HL-60 (cell line): Measurements from ENCODE around the gene NUSAP1.

Experiments
- CTCF ChIP-seq: IDR thresholded peaks from one replicate; pipeline ENCODE4 v1.5.1; 2011; ENCODE audit warnings: low read length, control low read depth, inconsistent platforms; ENCODE audit not compliant: insufficient read depth
- GABPA ChIP-seq: IDR thresholded peaks from 2 replicates; pipeline ENCODE4 v1.6.1; 2012; ENCODE audit warnings: low read depth
- POLR2AphosphoS5 ChIP-seq: IDR thresholded peaks from 2 replicates; pipeline ENCODE4 v1.6.1; 2012; ENCODE audit warnings: low read depth
- TF ChIP-seq, protein P1 (sequence below): IDR thresholded peaks from 2 replicates; pipeline ENCODE4 v1.6.1; 2012; ENCODE audit warnings: low read depth; ENCODE audit not compliant: insufficient replicate concordance

DNA sequence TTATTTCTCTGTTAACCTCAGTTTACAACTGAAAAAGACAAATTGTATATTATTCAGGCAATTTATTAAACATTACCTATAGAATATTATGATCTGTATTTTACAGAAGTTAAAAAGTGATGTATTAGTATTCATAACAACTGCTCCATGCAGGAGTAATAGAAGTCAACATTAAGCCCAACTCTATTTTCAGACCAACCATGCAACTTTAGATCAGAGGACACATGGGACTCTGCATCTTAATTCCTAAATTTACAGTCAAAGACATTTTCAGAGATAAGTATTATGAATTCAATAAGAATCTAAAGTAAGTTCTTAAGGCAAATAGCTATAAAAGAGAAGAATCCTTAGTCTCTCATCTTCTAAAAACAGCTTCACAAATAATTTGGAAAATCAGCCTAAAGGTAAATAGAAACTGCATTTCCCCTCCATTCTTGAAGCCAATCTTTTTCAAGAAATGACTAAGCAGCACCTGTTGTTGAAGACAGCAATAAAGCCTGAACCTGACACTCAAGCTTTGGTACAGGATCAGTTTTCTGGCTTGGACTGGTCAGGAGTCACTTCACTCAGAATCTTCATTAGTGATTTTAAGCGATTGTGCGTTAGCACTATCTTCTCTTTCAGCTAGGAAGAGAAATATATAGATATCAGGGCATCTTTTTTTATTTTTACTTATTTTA is 23.3 kb upstream of the NUSAP1 start:
- TF ChIP-seq CTCF, result no peak
- no peak for TF ChIP-seq GABPA
- no peak for TF ChIP-seq POLR2AphosphoS5
- TF ChIP-seq, protein P1, sequence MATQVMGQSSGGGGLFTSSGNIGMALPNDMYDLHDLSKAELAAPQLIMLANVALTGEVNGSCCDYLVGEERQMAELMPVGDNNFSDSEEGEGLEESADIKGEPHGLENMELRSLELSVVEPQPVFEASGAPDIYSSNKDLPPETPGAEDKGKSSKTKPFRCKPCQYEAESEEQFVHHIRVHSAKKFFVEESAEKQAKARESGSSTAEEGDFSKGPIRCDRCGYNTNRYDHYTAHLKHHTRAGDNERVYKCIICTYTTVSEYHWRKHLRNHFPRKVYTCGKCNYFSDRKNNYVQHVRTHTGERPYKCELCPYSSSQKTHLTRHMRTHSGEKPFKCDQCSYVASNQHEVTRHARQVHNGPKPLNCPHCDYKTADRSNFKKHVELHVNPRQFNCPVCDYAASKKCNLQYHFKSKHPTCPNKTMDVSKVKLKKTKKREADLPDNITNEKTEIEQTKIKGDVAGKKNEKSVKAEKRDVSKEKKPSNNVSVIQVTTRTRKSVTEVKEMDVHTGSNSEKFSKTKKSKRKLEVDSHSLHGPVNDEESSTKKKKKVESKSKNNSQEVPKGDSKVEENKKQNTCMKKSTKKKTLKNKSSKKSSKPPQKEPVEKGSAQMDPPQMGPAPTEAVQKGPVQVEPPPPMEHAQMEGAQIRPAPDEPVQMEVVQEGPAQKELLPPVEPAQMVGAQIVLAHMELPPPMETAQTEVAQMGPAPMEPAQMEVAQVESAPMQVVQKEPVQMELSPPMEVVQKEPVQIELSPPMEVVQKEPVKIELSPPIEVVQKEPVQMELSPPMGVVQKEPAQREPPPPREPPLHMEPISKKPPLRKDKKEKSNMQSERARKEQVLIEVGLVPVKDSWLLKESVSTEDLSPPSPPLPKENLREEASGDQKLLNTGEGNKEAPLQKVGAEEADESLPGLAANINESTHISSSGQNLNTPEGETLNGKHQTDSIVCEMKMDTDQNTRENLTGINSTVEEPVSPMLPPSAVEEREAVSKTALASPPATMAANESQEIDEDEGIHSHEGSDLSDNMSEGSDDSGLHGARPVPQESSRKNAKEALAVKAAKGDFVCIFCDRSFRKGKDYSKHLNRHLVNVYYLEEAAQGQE, result no peak
